Natural killer cell (primary cell): ENCODE results near the gene TMEM170B. TPM values are rescaled to one million over a fixed set of nuclear protein-coding genes. Genes with fewer than 3 reads are reported as not detected.

Source experiments
- ATAC-seq, 3 donors: fragments of 150-1000 bp in 2 of 3; fragments of 200-7000 bp in 1 of 3; cut with Tn5 transposase; 1 replicate in 1 of 3; 2 replicates in 2 of 3; pipeline ENCODE4 v1.10.0; 2021; ENCODE audit warnings: mild to moderate bottlenecking in 2 of 3, moderate library complexity in 2 of 3
- DNase-seq, 2 donors: peaks; one replicate each; pipeline versions ENCODE4 v3.0.0 to v3.0.0-alpha.2; 2013 to 2021; ENCODE audit warnings: mixed read lengths in 1 of 2
- H3K27ac ChIP-seq: one replicate; pipeline ENCODE4 v1.5.1; 2013; ENCODE audit warnings: mild to moderate bottlenecking, low read length
- H3K27me3 ChIP-seq: one replicate; pipeline ENCODE4 v1.6.1; 2013; ENCODE audit warnings: low read length; ENCODE audit not compliant: control insufficient read depth, insufficient read depth
- H3K36me3 ChIP-seq: one replicate; pipeline ENCODE4 v1.6.1; 2013; ENCODE audit warnings: low read length; ENCODE audit not compliant: control insufficient read depth, insufficient read depth
- H3K4me1 ChIP-seq: one replicate; pipeline ENCODE4 v1.6.1; 2013; ENCODE audit warnings: low read length; ENCODE audit not compliant: control insufficient read depth, insufficient read depth
- H3K4me3 ChIP-seq: one replicate; pipeline ENCODE4 v1.5.1; 2013; ENCODE audit warnings: low read length
- H3K9me3 ChIP-seq: one replicate; pipeline ENCODE4 v1.6.1; 2013; ENCODE audit warnings: low read length; ENCODE audit not compliant: control insufficient read depth, insufficient read depth
- H3K27ac Mint-ChIP-seq, 2 donors: one replicate each; pipeline ENCODE4 v1.8.0; 2022; ENCODE audit warnings: mild to moderate bottlenecking in 2 of 2, mixed read lengths in 2 of 2, moderate library complexity in 1 of 2
- H3K27me3 Mint-ChIP-seq, 2 donors: one replicate each; pipeline ENCODE4 v1.8.0; 2022; ENCODE audit warnings: low read depth in 2 of 2, mixed read lengths in 2 of 2
- H3K36me3 Mint-ChIP-seq: one replicate; pipeline ENCODE4 v1.8.0; 2022; ENCODE audit warnings: mixed read lengths
- H3K4me1 Mint-ChIP-seq, 2 donors: one replicate each; pipeline ENCODE4 v1.8.0; 2022; ENCODE audit warnings: mixed read lengths in 2 of 2
- H3K4me3 Mint-ChIP-seq: one replicate; pipeline ENCODE4 v1.8.0; 2022; ENCODE audit warnings: mild to moderate bottlenecking, moderate library complexity, mixed read lengths
- H3K9me3 Mint-ChIP-seq, 2 donors: one replicate each; pipeline ENCODE4 v1.8.0; 2022; ENCODE audit warnings: mixed read lengths in 2 of 2
- WGBS: methylation state at CpG from one replicate; pipeline ENCODE4 v1.1.7; 2013; ENCODE audit warnings: missing lambda C conversion rate; ENCODE audit not compliant: insufficient coverage; 5-methylcytosine and 5-hydroxymethylcytosine counted together
- intact Hi-C: fragments of 100-400 bp; cut with micrococcal nuclease; formaldehyde crosslinking; loops from one replicate; pipeline ENCODE4 v1.14.2; 2022
- total RNA-seq, 4 donors: library from RNA; stranded (reverse); fragments of 120-200 nt in 1 of 4; gene quantifications; one replicate each; pipeline versions ENCODE4 v1.2.3 to v1.2.4, GENCODE V29; 2013 to 2022
- TF ChIP-seq, protein P1 (sequence below): fragments of 200-600 bp; IDR thresholded peaks from one replicate; pipeline ENCODE4 v1.8.0; 2022; ENCODE audit warnings: antibody characterized with exemption

The TMEM170B gene
- total RNA-seq, 3 donors from 2014 or later (not counting 1 experiment from before 2014, with no cell fraction given) = 1.8 to 3.6 (median 2.5) TPM

- no peaks in the 10 kb centered on the region for H3K9me3 Mint-ChIP-seq
- ATAC-seq (no peak), DNase-seq (no peak)
- WGBS = 98% methylated on average over 7 of the region's 8 CpGs
- no peaks in the 10 kb centered on the region for H3K36me3 ChIP-seq
- no peak overlapping the region for H3K4me3 Mint-ChIP-seq
- H3K27me3 ChIP-seq = no peaks in the 10 kb centered on the region
- TF ChIP-seq, protein P1, sequence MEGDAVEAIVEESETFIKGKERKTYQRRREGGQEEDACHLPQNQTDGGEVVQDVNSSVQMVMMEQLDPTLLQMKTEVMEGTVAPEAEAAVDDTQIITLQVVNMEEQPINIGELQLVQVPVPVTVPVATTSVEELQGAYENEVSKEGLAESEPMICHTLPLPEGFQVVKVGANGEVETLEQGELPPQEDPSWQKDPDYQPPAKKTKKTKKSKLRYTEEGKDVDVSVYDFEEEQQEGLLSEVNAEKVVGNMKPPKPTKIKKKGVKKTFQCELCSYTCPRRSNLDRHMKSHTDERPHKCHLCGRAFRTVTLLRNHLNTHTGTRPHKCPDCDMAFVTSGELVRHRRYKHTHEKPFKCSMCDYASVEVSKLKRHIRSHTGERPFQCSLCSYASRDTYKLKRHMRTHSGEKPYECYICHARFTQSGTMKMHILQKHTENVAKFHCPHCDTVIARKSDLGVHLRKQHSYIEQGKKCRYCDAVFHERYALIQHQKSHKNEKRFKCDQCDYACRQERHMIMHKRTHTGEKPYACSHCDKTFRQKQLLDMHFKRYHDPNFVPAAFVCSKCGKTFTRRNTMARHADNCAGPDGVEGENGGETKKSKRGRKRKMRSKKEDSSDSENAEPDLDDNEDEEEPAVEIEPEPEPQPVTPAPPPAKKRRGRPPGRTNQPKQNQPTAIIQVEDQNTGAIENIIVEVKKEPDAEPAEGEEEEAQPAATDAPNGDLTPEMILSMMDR = no peak
- intact Hi-C loops = no loop called here
- no peaks in the 10 kb centered on the region for H3K27me3 Mint-ChIP-seq
- H3K4me3 ChIP-seq = no peak overlapping the region
- no peaks in the 10 kb centered on the region for H3K4me1 ChIP-seq
- no peaks in the 10 kb centered on the region for H3K9me3 ChIP-seq
- no peaks in the 10 kb centered on the region for H3K4me1 Mint-ChIP-seq
- H3K27ac ChIP-seq = no peak overlapping the region
- no peak overlapping the region for H3K27ac Mint-ChIP-seq
- no peaks in the 10 kb centered on the region for H3K36me3 Mint-ChIP-seq
Measured at GRCh38 chr6:11566609-11567008, 29.1 kb downstream of the TMEM170B start.

GRCh38 chr6:11571073-11571472, 33.5 kb downstream of the TMEM170B start:
- ATAC-seq (no peak), DNase-seq (no peak)
- 92% methylated on average over 2 of the region's 2 CpGs for WGBS
- H3K27ac Mint-ChIP-seq = no peak overlapping the region
- intact Hi-C loops = no loop called here
- no peaks in the 10 kb centered on the region for H3K9me3 Mint-ChIP-seq
- H3K4me1 Mint-ChIP-seq = no peaks in the 10 kb centered on the region
- TF ChIP-seq, protein P1 = no peak
- no peak overlapping the region for H3K27ac ChIP-seq
- no peaks in the 10 kb centered on the region for H3K36me3 ChIP-seq
- H3K4me1 ChIP-seq = no peaks in the 10 kb centered on the region
- no peak overlapping the region for H3K4me3 Mint-ChIP-seq
- no peaks in the 10 kb centered on the region for H3K27me3 ChIP-seq
- no peak overlapping the region for H3K4me3 ChIP-seq
- H3K9me3 ChIP-seq = no peaks in the 10 kb centered on the region
- H3K27me3 Mint-ChIP-seq = no peaks in the 10 kb centered on the region
- no peaks in the 10 kb centered on the region for H3K36me3 Mint-ChIP-seq

DNA sequence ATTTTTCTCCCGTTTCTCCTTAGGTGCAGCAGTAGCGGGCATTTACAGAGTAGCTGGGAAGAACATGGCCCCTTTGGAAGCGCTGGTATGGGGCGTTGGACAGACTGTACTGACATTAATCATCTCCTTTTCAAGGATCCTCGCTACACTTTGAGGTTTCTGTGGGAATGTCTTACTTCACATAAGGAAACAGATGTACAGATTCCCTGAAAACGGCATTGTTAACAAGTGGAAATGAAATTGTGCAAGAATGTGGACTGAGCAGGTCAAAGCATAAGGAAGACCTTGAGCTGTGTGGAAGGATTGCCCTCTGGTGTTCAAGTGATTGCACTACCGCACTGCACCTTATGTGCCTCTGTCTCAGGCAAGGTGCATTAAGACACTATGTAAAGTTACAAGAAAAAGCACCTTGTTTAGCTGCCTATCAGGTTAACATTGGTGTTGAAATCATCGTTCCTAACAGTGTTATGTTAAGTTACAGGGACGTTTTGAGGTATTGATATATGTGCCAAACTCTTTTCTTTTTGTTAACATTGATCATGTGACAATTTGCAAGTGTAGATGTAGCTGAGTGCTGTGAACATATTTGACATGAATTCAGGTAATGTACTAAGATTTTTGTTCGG, 38.0 kb downstream of the TMEM170B start:
- TF ChIP-seq, protein P1 = peak; percentile 66
- peak; percentile 85 to 99 (median 90) for ATAC-seq
- Histone ChIP-seq H3K36me3 (no peaks in the 10 kb centered on the region), H3K27ac (no peak overlapping the region), H3K4me1 (no peaks in the 10 kb centered on the region), H3K27me3 (no peaks in the 10 kb centered on the region), H3K9me3 (no peaks in the 10 kb centered on the region), H3K4me3 (no peak overlapping the region)
- Mint-ChIP-seq H3K27me3 (no peaks in the 10 kb centered on the region), H3K4me1 (no peaks in the 10 kb centered on the region), H3K36me3 (no peaks in the 10 kb centered on the region), H3K4me3 (no peak overlapping the region), H3K27ac (no peak overlapping the region), H3K9me3 (no peaks in the 10 kb centered on the region)
- intact Hi-C loops = loop anchor here (1.0 kb wide), 2 partner anchors 79 to 431 kb away; no protein-coding TSS in a partner anchor
- DNase-seq = peak in 1 of 2 donors; percentile 73
- 42% methylated on average over 10 of the region's 10 CpGs for WGBS
